ENCODE results near the gene DTNBP1.

Gene DTNBP1

GRCh38 chr6:15585760-15586214 lies 77.0 kb downstream of the DTNBP1 start:
- TF ChIP-seq TAF1 (IDR thresholded peaks at IDR 0.05; ENCODE audit: borderline replicate concordance, insufficient read depth, low read length) (no peak), SIN3A (IDR thresholded peaks at IDR 0.05; ENCODE audit: borderline replicate concordance, insufficient read depth, low read length) (no peak), FOXP2 (optimal IDR thresholded peaks at IDR 0.05; ENCODE audit: borderline replicate concordance, extremely low read depth, extremely low read length, insufficient read depth) (no peak), POLR2AphosphoS5 (IDR thresholded peaks at IDR 0.05; ENCODE audit: low read depth, low read length) (no peak)
- TF ChIP-seq, protein P1, sequence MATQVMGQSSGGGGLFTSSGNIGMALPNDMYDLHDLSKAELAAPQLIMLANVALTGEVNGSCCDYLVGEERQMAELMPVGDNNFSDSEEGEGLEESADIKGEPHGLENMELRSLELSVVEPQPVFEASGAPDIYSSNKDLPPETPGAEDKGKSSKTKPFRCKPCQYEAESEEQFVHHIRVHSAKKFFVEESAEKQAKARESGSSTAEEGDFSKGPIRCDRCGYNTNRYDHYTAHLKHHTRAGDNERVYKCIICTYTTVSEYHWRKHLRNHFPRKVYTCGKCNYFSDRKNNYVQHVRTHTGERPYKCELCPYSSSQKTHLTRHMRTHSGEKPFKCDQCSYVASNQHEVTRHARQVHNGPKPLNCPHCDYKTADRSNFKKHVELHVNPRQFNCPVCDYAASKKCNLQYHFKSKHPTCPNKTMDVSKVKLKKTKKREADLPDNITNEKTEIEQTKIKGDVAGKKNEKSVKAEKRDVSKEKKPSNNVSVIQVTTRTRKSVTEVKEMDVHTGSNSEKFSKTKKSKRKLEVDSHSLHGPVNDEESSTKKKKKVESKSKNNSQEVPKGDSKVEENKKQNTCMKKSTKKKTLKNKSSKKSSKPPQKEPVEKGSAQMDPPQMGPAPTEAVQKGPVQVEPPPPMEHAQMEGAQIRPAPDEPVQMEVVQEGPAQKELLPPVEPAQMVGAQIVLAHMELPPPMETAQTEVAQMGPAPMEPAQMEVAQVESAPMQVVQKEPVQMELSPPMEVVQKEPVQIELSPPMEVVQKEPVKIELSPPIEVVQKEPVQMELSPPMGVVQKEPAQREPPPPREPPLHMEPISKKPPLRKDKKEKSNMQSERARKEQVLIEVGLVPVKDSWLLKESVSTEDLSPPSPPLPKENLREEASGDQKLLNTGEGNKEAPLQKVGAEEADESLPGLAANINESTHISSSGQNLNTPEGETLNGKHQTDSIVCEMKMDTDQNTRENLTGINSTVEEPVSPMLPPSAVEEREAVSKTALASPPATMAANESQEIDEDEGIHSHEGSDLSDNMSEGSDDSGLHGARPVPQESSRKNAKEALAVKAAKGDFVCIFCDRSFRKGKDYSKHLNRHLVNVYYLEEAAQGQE (IDR thresholded peaks at IDR 0.05; ENCODE audit: insufficient read depth in 1 of 2, low read depth in 2 of 2, low read length in 2 of 2), result no peak

- TF ChIP-seq, protein P1 (IDR thresholded peaks at IDR 0.05; ENCODE audit: insufficient read depth in 1 of 2, low read depth in 2 of 2, low read length in 2 of 2), result no peak
- no peak for TF ChIP-seq FOXP2 (optimal IDR thresholded peaks at IDR 0.05; ENCODE audit: borderline replicate concordance, extremely low read depth, extremely low read length, insufficient read depth)
- no peak for TF ChIP-seq SIN3A (IDR thresholded peaks at IDR 0.05; ENCODE audit: borderline replicate concordance, insufficient read depth, low read length)
Measured at GRCh38 chr6:15582499-15582898, 80.3 kb downstream of the DTNBP1 start.

- TF ChIP-seq TAF1 (IDR thresholded peaks at IDR 0.05; ENCODE audit: borderline replicate concordance, insufficient read depth, low read length) (no peak), FOXP2 (optimal IDR thresholded peaks at IDR 0.05; ENCODE audit: borderline replicate concordance, extremely low read depth, extremely low read length, insufficient read depth) (no peak), POLR2AphosphoS5 (IDR thresholded peaks at IDR 0.05; ENCODE audit: low read depth, low read length) (no peak), SIN3A (IDR thresholded peaks at IDR 0.05; ENCODE audit: borderline replicate concordance, insufficient read depth, low read length) (no peak)
- TF ChIP-seq, protein P1 (IDR thresholded peaks at IDR 0.05; ENCODE audit: insufficient read depth in 1 of 2, low read depth in 2 of 2, low read length in 2 of 2), result no peak
Measured at GRCh38 chr6:15581751-15582150, 81.1 kb downstream of the DTNBP1 start.

DNA sequence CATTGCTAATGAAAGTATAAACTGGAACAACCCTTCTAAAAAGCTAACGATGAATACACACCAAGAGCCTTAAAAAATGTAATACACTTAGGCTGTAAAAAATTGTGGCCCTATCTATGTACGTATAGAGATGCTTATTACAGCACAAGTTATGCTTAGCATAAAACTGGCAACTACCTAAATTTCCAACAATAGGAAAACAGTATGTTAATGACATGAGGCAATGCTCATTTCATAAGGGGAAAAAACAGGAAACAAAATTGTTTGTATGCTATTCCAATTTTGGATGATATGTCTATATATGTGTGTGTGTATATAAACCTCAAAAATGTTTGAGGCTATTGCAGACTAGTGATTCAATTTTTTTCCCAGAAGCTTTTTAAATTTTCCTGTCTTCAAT lies 82.5 kb downstream of the DTNBP1 start:
- no peak for TF ChIP-seq POLR2AphosphoS5 (IDR thresholded peaks at IDR 0.05; ENCODE audit: low read depth, low read length)
- no peak for TF ChIP-seq FOXP2 (optimal IDR thresholded peaks at IDR 0.05; ENCODE audit: borderline replicate concordance, extremely low read depth, extremely low read length, insufficient read depth)
- TF ChIP-seq, protein P1 (IDR thresholded peaks at IDR 0.05; ENCODE audit: insufficient read depth in 1 of 2, low read depth in 2 of 2, low read length in 2 of 2), result no peak
- no peak for TF ChIP-seq SIN3A (IDR thresholded peaks at IDR 0.05; ENCODE audit: borderline replicate concordance, insufficient read depth, low read length)

All from PFSK-1 (cell line).